HepG2 (cell line): ENCODE data around the gene GDF9. TPM values are rescaled to one million over a fixed set of nuclear protein-coding genes. Genes with fewer than 3 reads are reported as not detected.
A peak's percentile ranks its signal among the peaks of the same experiment; 100 is the strongest.

Experiments used
- AHR ChIP-seq: IDR thresholded peaks from 2 replicates; pipeline ENCODE4 v1.6.1; 2018; ENCODE audit warnings: missing genetic modification reagents, missing compliant biosample characterization
- CEBPG ChIP-seq: IDR thresholded peaks from 2 replicates; pipeline ENCODE4 v1.6.1; 2016
- FOXA1 ChIP-seq, 2 experiments: fragments of 450-650 bp in 1 of 2; sonication (generic) in 1 of 2; formaldehyde crosslinking in 1 of 2; IDR thresholded peaks; 2 replicates each; pipeline versions ENCODE4 v1.4.0 to v1.6.1; 2016 to 2020; ENCODE audit warnings: missing genetic modification reagents in 1 of 2
- MTF1 ChIP-seq: sonication (generic); formaldehyde crosslinking; IDR thresholded peaks from 2 replicates; pipeline ENCODE4 v1.5.0; 2020; ENCODE audit warnings: missing genetic modification reagents
- NCOR1 ChIP-seq: fragments of 200-600 bp; sonication (generic); IDR thresholded peaks from 2 replicates; pipeline ENCODE4 v1.7.0; 2017; ENCODE audit warnings: antibody characterized with exemption, low read length, borderline replicate concordance
- NFE2 ChIP-seq: sonication (generic); formaldehyde crosslinking; IDR thresholded peaks from 2 replicates; pipeline ENCODE4 v1.4.0; 2020; ENCODE audit warnings: missing genetic modification reagents
- NR3C1 ChIP-seq: sonication (generic); formaldehyde crosslinking; IDR thresholded peaks from 2 replicates; pipeline ENCODE4 v1.4.0; 2020; ENCODE audit warnings: missing genetic modification reagents
- RFXAP ChIP-seq: sonication (generic); formaldehyde crosslinking; IDR thresholded peaks from 2 replicates; pipeline ENCODE4 v1.4.0; 2020; ENCODE audit warnings: missing genetic modification reagents, borderline replicate concordance
- RNF2 ChIP-seq: fragments of 450-650 bp; conservative IDR thresholded peaks from 2 replicates; pipeline ENCODE4 v1.6.1; 2016; ENCODE audit warnings: low read depth
- SKI ChIP-seq: fragments of 450-650 bp; IDR thresholded peaks from one replicate; pipeline ENCODE4 v1.6.1; 2018; ENCODE audit warnings: mild to moderate bottlenecking; ENCODE audit not compliant: partially characterized antibody
- TBL1XR1 ChIP-seq: fragments of 150-350 bp; IDR thresholded peaks from 2 replicates; pipeline ENCODE4 v1.6.1; 2014; ENCODE audit warnings: borderline replicate concordance, low read length; ENCODE audit not compliant: partially characterized antibody
- ZMYM4 ChIP-seq: sonication (generic); formaldehyde crosslinking; IDR thresholded peaks from 2 replicates; pipeline ENCODE4 v1.8.1; 2023; ENCODE audit warnings: mild to moderate bottlenecking, missing genetic modification reagents
- ZNF17 ChIP-seq: sonication (generic); formaldehyde crosslinking; IDR thresholded peaks from 2 replicates; pipeline ENCODE4 v1.5.0; 2020; ENCODE audit warnings: mild to moderate bottlenecking, missing genetic modification reagents
- ZNF232 ChIP-seq: sonication (generic); formaldehyde crosslinking; IDR thresholded peaks from 2 replicates; pipeline ENCODE4 v1.4.0; 2020; ENCODE audit warnings: missing genetic modification reagents, borderline replicate concordance
- ZNF546 ChIP-seq: sonication (generic); formaldehyde crosslinking; conservative IDR thresholded peaks from 2 replicates; pipeline ENCODE4 v1.8.1; 2023; ENCODE audit warnings: mild to moderate bottlenecking, missing genetic modification reagents
- ZNF629 ChIP-seq: sonication (generic); formaldehyde crosslinking; conservative IDR thresholded peaks from 2 replicates; pipeline ENCODE4 v1.5.0; 2020; ENCODE audit warnings: missing genetic modification reagents
- polyA plus RNA-seq, 8 experiments: library from polyadenylated mRNA; depleted of rRNA in 3 of 8; stranded (reverse) in 7 of 8; unstranded in 1 of 8; fragments of >200 nt; fragmentation: Illumina TruSeq in 4 of 8; extraction: Trizol in 4 of 8; gene quantifications; 2 replicates each; pipeline versions ENCODE4 v1.2.1 to v1.2.3, GENCODE V29; 2011 to 2016; ENCODE audit warnings: low read depth in 4 of 8, missing spikeins in 1 of 8, mixed read lengths in 1 of 8; ENCODE audit not compliant: insufficient read depth in 1 of 8
- total RNA-seq, 5 experiments: library from RNA; depleted of rRNA; stranded (reverse); fragments of >200 nt; fragmentation: Illumina TruSeq; extraction: Trizol; gene quantifications; 2 replicates each; pipeline ENCODE4 v1.2.3, GENCODE V29; 2016; ENCODE audit warnings: low read depth in 1 of 5
- TF ChIP-seq, protein P1 (sequence below): sonication (generic); formaldehyde crosslinking; IDR thresholded peaks from 2 replicates; pipeline ENCODE4 v1.4.0; 2020; ENCODE audit warnings: missing genetic modification reagents
- TF ChIP-seq, protein P2 (sequence below): sonication (generic); formaldehyde crosslinking; IDR thresholded peaks from 2 replicates; pipeline ENCODE4 v1.4.0; 2020; ENCODE audit warnings: missing genetic modification reagents
- TF ChIP-seq, protein P3 (sequence below): sonication (generic); formaldehyde crosslinking; IDR thresholded peaks from 2 replicates; pipeline ENCODE4 v1.4.0; 2020; ENCODE audit warnings: mild to moderate bottlenecking, missing genetic modification reagents
- TF ChIP-seq, protein P4 (sequence below): sonication (generic); formaldehyde crosslinking; IDR thresholded peaks from 2 replicates; pipeline ENCODE4 v1.8.0; 2022; ENCODE audit warnings: mild to moderate bottlenecking, missing genetic modification reagents; ENCODE audit not compliant: insufficient replicate concordance
- TF ChIP-seq, protein P5 (sequence below), 2 experiments: sonication (generic) in 1 of 2; formaldehyde crosslinking in 1 of 2; IDR thresholded peaks; 2 replicates each; pipeline versions ENCODE4 v1.5.1 to v1.6.1; 2011 to 2020; ENCODE audit warnings: borderline replicate concordance in 1 of 2, low read depth in 1 of 2, low read length in 1 of 2, mild to moderate bottlenecking in 1 of 2, missing genetic modification reagents in 1 of 2, moderate library complexity in 1 of 2

GDF9 gene
- total and polyA plus RNA-seq, 2 of the 13 experiments (the other 11 are each of a cell fraction or from before 2014, with no cell fraction given), result 0.33 to 0.38 TPM

DNA sequence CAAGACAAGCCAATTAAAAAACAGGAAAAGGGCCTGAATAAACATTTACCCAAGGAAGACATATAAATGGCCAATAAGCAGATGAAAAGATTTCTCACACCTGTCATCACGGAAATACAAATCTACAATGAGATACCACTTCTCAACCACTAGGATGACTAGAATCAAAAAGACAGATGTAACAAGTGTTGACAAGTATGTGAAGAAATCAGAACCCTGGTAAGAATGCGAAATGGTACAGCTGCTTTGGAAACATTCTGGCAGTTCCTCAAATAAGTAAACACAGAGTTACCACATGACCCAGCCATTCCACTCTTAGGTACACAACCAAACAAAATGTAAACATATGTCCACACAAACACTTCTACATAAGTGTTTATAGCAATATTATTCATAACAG, 39.7 kb upstream of the GDF9 start (continued):
- no peak for TF ChIP-seq ZNF546 (CRISPR knock-in tag)
- peak; percentile 91 for TF ChIP-seq FOXA1 (IDR thresholded peaks at IDR 0.05)
- peak; percentile 82 for TF ChIP-seq FOXA1 (CRISPR knock-in tag; IDR thresholded peaks at IDR 0.05)
- TF ChIP-seq NR3C1 (CRISPR knock-in tag), result no peak
- TF ChIP-seq RNF2, result no peak
- TF ChIP-seq, protein P1, sequence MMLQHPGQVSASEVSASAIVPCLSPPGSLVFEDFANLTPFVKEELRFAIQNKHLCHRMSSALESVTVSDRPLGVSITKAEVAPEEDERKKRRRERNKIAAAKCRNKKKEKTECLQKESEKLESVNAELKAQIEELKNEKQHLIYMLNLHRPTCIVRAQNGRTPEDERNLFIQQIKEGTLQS (CRISPR knock-in tag), result no peak
- no peak for TF ChIP-seq AHR (CRISPR knock-in tag)
- TF ChIP-seq, protein P2, sequence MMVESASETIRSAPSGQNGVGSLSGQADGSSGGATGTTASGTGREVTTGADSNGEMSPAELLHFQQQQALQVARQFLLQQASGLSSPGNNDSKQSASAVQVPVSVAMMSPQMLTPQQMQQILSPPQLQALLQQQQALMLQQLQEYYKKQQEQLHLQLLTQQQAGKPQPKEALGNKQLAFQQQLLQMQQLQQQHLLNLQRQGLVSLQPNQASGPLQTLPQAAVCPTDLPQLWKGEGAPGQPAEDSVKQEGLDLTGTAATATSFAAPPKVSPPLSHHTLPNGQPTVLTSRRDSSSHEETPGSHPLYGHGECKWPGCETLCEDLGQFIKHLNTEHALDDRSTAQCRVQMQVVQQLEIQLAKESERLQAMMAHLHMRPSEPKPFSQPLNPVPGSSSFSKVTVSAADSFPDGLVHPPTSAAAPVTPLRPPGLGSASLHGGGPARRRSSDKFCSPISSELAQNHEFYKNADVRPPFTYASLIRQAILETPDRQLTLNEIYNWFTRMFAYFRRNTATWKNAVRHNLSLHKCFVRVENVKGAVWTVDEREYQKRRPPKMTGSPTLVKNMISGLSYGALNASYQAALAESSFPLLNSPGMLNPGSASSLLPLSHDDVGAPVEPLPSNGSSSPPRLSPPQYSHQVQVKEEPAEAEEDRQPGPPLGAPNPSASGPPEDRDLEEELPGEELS (CRISPR knock-in tag), result peak; percentile 84
- no peak for TF ChIP-seq ZNF629 (CRISPR knock-in tag)
- TF ChIP-seq ZNF232 (CRISPR knock-in tag), result no peak
- no peak for TF ChIP-seq MTF1
- TF ChIP-seq ZNF17 (CRISPR knock-in tag), result no peak
- TF ChIP-seq CEBPG (CRISPR knock-in tag), result peak; percentile 12; the same call in 1 of the 2 replicates
- TF ChIP-seq, protein P3, sequence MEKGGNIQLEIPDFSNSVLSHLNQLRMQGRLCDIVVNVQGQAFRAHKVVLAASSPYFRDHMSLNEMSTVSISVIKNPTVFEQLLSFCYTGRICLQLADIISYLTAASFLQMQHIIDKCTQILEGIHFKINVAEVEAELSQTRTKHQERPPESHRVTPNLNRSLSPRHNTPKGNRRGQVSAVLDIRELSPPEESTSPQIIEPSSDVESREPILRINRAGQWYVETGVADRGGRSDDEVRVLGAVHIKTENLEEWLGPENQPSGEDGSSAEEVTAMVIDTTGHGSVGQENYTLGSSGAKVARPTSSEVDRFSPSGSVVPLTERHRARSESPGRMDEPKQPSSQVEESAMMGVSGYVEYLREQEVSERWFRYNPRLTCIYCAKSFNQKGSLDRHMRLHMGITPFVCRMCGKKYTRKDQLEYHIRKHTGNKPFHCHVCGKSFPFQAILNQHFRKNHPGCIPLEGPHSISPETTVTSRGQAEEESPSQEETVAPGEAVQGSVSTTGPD, result peak; percentile 47; the same call in 1 of the 2 replicates
- TF ChIP-seq SKI, result no peak
- TF ChIP-seq, protein P4, sequence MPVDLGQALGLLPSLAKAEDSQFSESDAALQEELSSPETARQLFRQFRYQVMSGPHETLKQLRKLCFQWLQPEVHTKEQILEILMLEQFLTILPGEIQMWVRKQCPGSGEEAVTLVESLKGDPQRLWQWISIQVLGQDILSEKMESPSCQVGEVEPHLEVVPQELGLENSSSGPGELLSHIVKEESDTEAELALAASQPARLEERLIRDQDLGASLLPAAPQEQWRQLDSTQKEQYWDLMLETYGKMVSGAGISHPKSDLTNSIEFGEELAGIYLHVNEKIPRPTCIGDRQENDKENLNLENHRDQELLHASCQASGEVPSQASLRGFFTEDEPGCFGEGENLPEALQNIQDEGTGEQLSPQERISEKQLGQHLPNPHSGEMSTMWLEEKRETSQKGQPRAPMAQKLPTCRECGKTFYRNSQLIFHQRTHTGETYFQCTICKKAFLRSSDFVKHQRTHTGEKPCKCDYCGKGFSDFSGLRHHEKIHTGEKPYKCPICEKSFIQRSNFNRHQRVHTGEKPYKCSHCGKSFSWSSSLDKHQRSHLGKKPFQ, result no peak
- TF ChIP-seq NCOR1, result no peak
- TF ChIP-seq NFE2, result no peak
- no peak for TF ChIP-seq TBL1XR1
- TF ChIP-seq RFXAP (CRISPR knock-in tag), result no peak
- TF ChIP-seq, protein P5, sequence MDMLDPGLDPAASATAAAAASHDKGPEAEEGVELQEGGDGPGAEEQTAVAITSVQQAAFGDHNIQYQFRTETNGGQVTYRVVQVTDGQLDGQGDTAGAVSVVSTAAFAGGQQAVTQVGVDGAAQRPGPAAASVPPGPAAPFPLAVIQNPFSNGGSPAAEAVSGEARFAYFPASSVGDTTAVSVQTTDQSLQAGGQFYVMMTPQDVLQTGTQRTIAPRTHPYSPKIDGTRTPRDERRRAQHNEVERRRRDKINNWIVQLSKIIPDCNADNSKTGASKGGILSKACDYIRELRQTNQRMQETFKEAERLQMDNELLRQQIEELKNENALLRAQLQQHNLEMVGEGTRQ (IDR thresholded peaks at IDR 0.05; ENCODE audit: low read depth, low read length), result no peak
- TF ChIP-seq, protein P5 (CRISPR knock-in tag; IDR thresholded peaks at IDR 0.05; ENCODE audit: borderline replicate concordance), result no peak; the same call in 1 of the 2 replicates
- TF ChIP-seq ZMYM4 (CRISPR knock-in tag), result no peak
